ENCODE data around the gene GFER. TPM values are rescaled to one million over a fixed set of nuclear protein-coding genes. Genes with fewer than 3 reads are reported as not detected.

Gene GFER
- polyA plus RNA-seq, 1 of the 3 experiments (the other 2 are of a cell fraction): 20.4 TPM

DNA sequence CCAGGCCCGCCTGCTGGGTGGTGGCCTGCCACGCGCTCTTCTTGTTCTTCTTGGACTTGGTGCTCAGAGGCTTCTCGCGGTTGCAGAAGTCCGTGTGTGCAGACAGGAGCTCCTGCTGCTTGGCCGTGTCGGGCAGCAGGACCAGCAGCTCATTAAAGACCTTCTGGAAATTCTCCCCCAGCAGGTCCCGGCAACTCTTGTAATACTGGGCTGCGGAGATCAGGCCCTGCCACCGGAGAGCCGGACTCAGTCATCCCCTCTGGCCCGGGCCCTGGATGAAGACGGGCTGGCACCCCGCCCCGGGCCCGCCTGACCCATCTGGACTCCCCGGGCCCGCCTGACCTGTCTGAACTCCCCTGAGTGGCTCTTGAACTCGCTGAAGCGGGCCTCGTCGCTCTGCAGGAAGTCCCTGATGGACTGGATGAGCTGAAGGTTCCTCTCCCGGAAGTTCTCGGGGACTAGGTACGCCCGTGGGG is 14.4 kb downstream of the GFER start:
- H3K9me2 ChIP-seq: no peaks in the 10 kb centered on the region
- peaks cover 0 to under 1% of the 10 kb centered on the region in 2 experiments; a peak in 1 of 4 replicates for H3K4me1 ChIP-seq (ENCODE audit: control insufficient read depth in 1 of 2, insufficient read depth in 2 of 2, low read depth in 1 of 2, low read length in 1 of 2)
- no peak overlapping the region for H3K27ac ChIP-seq (ENCODE audit: low read depth in 2 of 2, low read length in 1 of 2)
- no peak for DNase-seq
- H3K79me2 ChIP-seq (ENCODE audit: insufficient read depth): peaks cover 16% of the 10 kb centered on the region; the same call in 1 of the 2 replicates
- H3K4me3 ChIP-seq (ENCODE audit: low read depth in 2 of 2, low read length in 1 of 2): no peak overlapping the region
- no peak overlapping the region for H3K4me2 ChIP-seq
- H3K27me3 ChIP-seq (ENCODE audit: insufficient read depth): no peaks in the 10 kb centered on the region
- TF ChIP-seq TCF12 (IDR thresholded peaks at IDR 0.05) (no peak), FOXJ3 (CRISPR knock-in tag; IDR thresholded peaks at IDR 0.05) (no peak), EP300 (IDR thresholded peaks at IDR 0.05; ENCODE audit: borderline replicate concordance in 1 of 2, low read depth in 1 of 2, low read length in 1 of 2) (no peak), CHD2 (IDR thresholded peaks at IDR 0.05; ENCODE audit: low read length, partially characterized antibody) (no peak), GABPA (IDR thresholded peaks at IDR 0.05; ENCODE audit: low read depth) (no peak), FOXM1 (IDR thresholded peaks at IDR 0.05; ENCODE audit: low read depth) (no peak), MXI1 (IDR thresholded peaks at IDR 0.05; ENCODE audit: low read depth, low read length) (no peak), RAD21 (IDR thresholded peaks at IDR 0.05; ENCODE audit: low read length) (no peak), ELF1 (IDR thresholded peaks at IDR 0.05) (no peak), RCOR1 (IDR thresholded peaks at IDR 0.05; ENCODE audit: low read length) (no peak), NRF1 (IDR thresholded peaks at IDR 0.05; ENCODE audit: low read depth, low read length) (no peak), RXRA (IDR thresholded peaks at IDR 0.05; ENCODE audit: borderline replicate concordance, low read depth) (no peak), FOSL2 (IDR thresholded peaks at IDR 0.05; ENCODE audit: borderline replicate concordance, low read depth) (no peak), RFX5 (IDR thresholded peaks at IDR 0.05; ENCODE audit: low read length) (no peak), YY1 (IDR thresholded peaks at IDR 0.05; ENCODE audit: low read depth) (no peak)
- TF ChIP-seq, protein P1, sequence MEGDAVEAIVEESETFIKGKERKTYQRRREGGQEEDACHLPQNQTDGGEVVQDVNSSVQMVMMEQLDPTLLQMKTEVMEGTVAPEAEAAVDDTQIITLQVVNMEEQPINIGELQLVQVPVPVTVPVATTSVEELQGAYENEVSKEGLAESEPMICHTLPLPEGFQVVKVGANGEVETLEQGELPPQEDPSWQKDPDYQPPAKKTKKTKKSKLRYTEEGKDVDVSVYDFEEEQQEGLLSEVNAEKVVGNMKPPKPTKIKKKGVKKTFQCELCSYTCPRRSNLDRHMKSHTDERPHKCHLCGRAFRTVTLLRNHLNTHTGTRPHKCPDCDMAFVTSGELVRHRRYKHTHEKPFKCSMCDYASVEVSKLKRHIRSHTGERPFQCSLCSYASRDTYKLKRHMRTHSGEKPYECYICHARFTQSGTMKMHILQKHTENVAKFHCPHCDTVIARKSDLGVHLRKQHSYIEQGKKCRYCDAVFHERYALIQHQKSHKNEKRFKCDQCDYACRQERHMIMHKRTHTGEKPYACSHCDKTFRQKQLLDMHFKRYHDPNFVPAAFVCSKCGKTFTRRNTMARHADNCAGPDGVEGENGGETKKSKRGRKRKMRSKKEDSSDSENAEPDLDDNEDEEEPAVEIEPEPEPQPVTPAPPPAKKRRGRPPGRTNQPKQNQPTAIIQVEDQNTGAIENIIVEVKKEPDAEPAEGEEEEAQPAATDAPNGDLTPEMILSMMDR (IDR thresholded peaks at IDR 0.05): no peak
- TF ChIP-seq, protein P2, sequence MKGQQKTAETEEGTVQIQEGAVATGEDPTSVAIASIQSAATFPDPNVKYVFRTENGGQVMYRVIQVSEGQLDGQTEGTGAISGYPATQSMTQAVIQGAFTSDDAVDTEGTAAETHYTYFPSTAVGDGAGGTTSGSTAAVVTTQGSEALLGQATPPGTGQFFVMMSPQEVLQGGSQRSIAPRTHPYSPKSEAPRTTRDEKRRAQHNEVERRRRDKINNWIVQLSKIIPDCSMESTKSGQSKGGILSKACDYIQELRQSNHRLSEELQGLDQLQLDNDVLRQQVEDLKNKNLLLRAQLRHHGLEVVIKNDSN (IDR thresholded peaks at IDR 0.05; ENCODE audit: borderline replicate concordance, low read depth): no peak
- TF ChIP-seq, protein P3, sequence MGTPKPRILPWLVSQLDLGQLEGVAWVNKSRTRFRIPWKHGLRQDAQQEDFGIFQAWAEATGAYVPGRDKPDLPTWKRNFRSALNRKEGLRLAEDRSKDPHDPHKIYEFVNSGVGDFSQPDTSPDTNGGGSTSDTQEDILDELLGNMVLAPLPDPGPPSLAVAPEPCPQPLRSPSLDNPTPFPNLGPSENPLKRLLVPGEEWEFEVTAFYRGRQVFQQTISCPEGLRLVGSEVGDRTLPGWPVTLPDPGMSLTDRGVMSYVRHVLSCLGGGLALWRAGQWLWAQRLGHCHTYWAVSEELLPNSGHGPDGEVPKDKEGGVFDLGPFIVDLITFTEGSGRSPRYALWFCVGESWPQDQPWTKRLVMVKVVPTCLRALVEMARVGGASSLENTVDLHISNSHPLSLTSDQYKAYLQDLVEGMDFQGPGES (IDR thresholded peaks at IDR 0.05; ENCODE audit: low read depth, low read length): no peak
- no peak overlapping the region for H2AFZ ChIP-seq (ENCODE audit: low read depth)
- peaks cover 18% of the 10 kb centered on the region for H3F3A ChIP-seq (replicated peaks; ENCODE audit: insufficient read depth)
- H3K36me3 ChIP-seq (replicated peaks in 1 of 2; ENCODE audit: control insufficient read depth in 1 of 2, insufficient read depth in 2 of 2, low read length in 1 of 2): peaks cover 8 to 56% of the 10 kb centered on the region in 2 experiments
- 83% methylated on average over 5 of the region's 27 CpGs for WGBS (ENCODE audit: low lambda C conversion rate)
- ChIA-PET CTCF (interaction anchor here (1.5 to 3.8 kb wide), 2 partner anchors 9 to 142 kb away, joined by 4 to 11 read pairs; partner anchors contain the start of gene SYNGR3), POLR2A (interaction anchor here (0.6 to 1.2 kb wide), 2 partner anchors 10 to 130 kb away, joined by 3 to 4 read pairs; no protein-coding TSS in a partner anchor)
- H3K9me3 ChIP-seq: no peaks in the 10 kb centered on the region
- H4K20me1 ChIP-seq (ENCODE audit: insufficient read depth): peaks cover 15% of the 10 kb centered on the region
- H3K9ac ChIP-seq: no peak overlapping the region
